CD4-positive, alpha-beta T cell (primary cell): ENCODE data around the gene CHMP1A. TPM values are rescaled to one million over a fixed set of nuclear protein-coding genes. Genes with fewer than 3 reads are reported as not detected.

ENCODE experiments used
- ATAC-seq: fragments of 200-7000 bp; cut with Tn5 transposase; one replicate; pipeline ENCODE4 v1.10.0; 2022; ENCODE audit warnings: mild to moderate bottlenecking; ENCODE audit not compliant: poor library complexity
- CTCF ChIA-PET: fragments of 350-600 bp; sonication (Branson Sonifier 250); formaldehyde crosslinking; loops from one replicate; lab custom pipeline; 2021; ENCODE audit warnings: antibody characterized with exemption, inconsistent platforms; lab: Charles Lee
- POLR2A ChIA-PET: fragments of 350-600 bp; sonication (Branson Sonifier 250); formaldehyde crosslinking; loops from one replicate; lab custom pipeline; 2021; ENCODE audit warnings: antibody characterized with exemption, inconsistent platforms; lab: Charles Lee
- DNase-seq, 14 experiments: peaks; one replicate each; pipeline ENCODE4 v3.0.0-alpha.2; 2013 to 2020; ENCODE audit warnings: mixed read lengths in 2 of 14
- H3K27ac ChIP-seq, 2 donors: one replicate each; pipeline versions ENCODE4 v1.5.1 to v1.7.0; 2013; ENCODE audit warnings: low read length in 2 of 2, low read depth in 1 of 2, mild to moderate bottlenecking in 1 of 2
- H3K27me3 ChIP-seq, 2 experiments: 1 replicate in 1 of 2; 2 replicates in 1 of 2; pipeline versions ENCODE4 v1.6.1 to v1.7.0; 2013; ENCODE audit warnings: low read length in 2 of 2, control low read depth in 1 of 2, mild to moderate bottlenecking in 1 of 2, moderate library complexity in 1 of 2; ENCODE audit not compliant: insufficient read depth in 2 of 2, control insufficient read depth in 1 of 2
- H3K36me3 ChIP-seq: one replicate; pipeline ENCODE4 v1.6.1; 2013; ENCODE audit warnings: low read length, control low read depth; ENCODE audit not compliant: insufficient read depth
- H3K4me1 ChIP-seq: one replicate; pipeline ENCODE4 v1.6.1; 2013; ENCODE audit warnings: low read length, control low read depth; ENCODE audit not compliant: insufficient read depth
- H3K4me3 ChIP-seq: one replicate; pipeline ENCODE4 v1.5.1; 2013; ENCODE audit warnings: mild to moderate bottlenecking, low read length, moderate library complexity
- H3K9me3 ChIP-seq, 2 experiments: 1 replicate in 1 of 2; 2 replicates in 1 of 2; pipeline versions ENCODE4 v1.6.1 to v1.7.0; 2013; ENCODE audit warnings: low read length in 2 of 2, mild to moderate bottlenecking in 2 of 2, control low read depth in 1 of 2, moderate library complexity in 1 of 2; ENCODE audit not compliant: control insufficient read depth in 1 of 2, insufficient read depth in 1 of 2
- H3K27ac Mint-ChIP-seq: one replicate; pipeline ENCODE4 v1.8.0; 2020; ENCODE audit warnings: mixed read lengths
- H3K27me3 Mint-ChIP-seq: one replicate; pipeline ENCODE4 v1.8.0; 2021; ENCODE audit warnings: mixed read lengths
- H3K36me3 Mint-ChIP-seq: one replicate; pipeline ENCODE4 v1.8.0; 2021; ENCODE audit warnings: low read depth, mixed read lengths
- H3K4me1 Mint-ChIP-seq: one replicate; pipeline ENCODE4 v1.8.0; 2021; ENCODE audit warnings: low read depth, mixed read lengths
- H3K4me3 Mint-ChIP-seq: one replicate; pipeline ENCODE4 v1.8.0; 2020; ENCODE audit warnings: mild to moderate bottlenecking, mixed read lengths
- H3K9me3 Mint-ChIP-seq: one replicate; pipeline ENCODE4 v1.8.0; 2020; ENCODE audit warnings: mixed read lengths
- CTCF ChIP-seq: fragments of 200-600 bp; IDR thresholded peaks from one replicate; pipeline ENCODE4 v1.8.0; 2022; ENCODE audit warnings: antibody characterized with exemption, mild to moderate bottlenecking
- intact Hi-C, 2 experiments: fragments of 100-400 bp; cut with DNase I in 1 of 2; cut with micrococcal nuclease in 1 of 2; formaldehyde crosslinking; loops; one replicate each; pipeline versions ENCODE4 v1.15.1 to v1.9.0; 2023 to 2025; cut with DNase I, micrococcal nuclease
- total RNA-seq, 174 experiments: library from RNA in 2 of 174; stranded (reverse) in 2 of 174; gene quantifications; one replicate each; pipeline ENCODE4 v1.2.3 and lab custom pipeline; 2021 to 2026

CHMP1A gene
- total RNA-seq, 2 experiments from 2014 or later = 54.7 to 55.9 TPM

- no peak overlapping the region for H3K27ac Mint-ChIP-seq
- ATAC-seq (no peak), DNase-seq (peak in 1 of 14 experiments; percentile 47)
- H3K9me3 ChIP-seq = no peaks in the 10 kb centered on the region
- TF ChIP-seq CTCF = no peak
- no peaks in the 10 kb centered on the region for H3K9me3 Mint-ChIP-seq
- peak overlapping the region; percentile 11 for H3K4me3 Mint-ChIP-seq
- ChIA-PET CTCF (no interaction called here), POLR2A (interaction anchor here (0.5 to 4.4 kb wide), 4 partner anchors 11 to 181 kb away, joined by 3 to 35 read pairs (median 4); partner anchors contain the start of genes CDK10 and TCF25)
- no peaks in the 10 kb centered on the region for H3K27me3 ChIP-seq
- no peaks in the 10 kb centered on the region for H3K27me3 Mint-ChIP-seq
- intact Hi-C loops = no loop called here
- peaks cover 19% of the 10 kb centered on the region for H3K4me1 Mint-ChIP-seq
- H3K27ac ChIP-seq = no peak overlapping the region
- H3K36me3 Mint-ChIP-seq = peaks cover 38% of the 10 kb centered on the region
- peaks cover 44% of the 10 kb centered on the region for H3K4me1 ChIP-seq
- peaks cover 20% of the 10 kb centered on the region for H3K36me3 ChIP-seq
- no peak overlapping the region for H3K4me3 ChIP-seq
Measured at GRCh38 chr16:89697616-89698331, 40.3 kb upstream of the CHMP1A start.

GRCh38 chr16:89697161-89697615 lies 39.7 kb upstream of the CHMP1A start:
- Histone ChIP-seq H3K27me3 (no peaks in the 10 kb centered on the region), H3K36me3 (peaks cover 24% of the 10 kb centered on the region), H3K4me3 (no peak overlapping the region), H3K27ac (no peak overlapping the region), H3K9me3 (no peaks in the 10 kb centered on the region), H3K4me1 (peaks cover 40% of the 10 kb centered on the region)
- TF ChIP-seq CTCF = no peak
- Mint-ChIP-seq H3K4me1 (peaks cover 14% of the 10 kb centered on the region), H3K4me3 (no peak overlapping the region), H3K27ac (no peak overlapping the region), H3K9me3 (no peaks in the 10 kb centered on the region), H3K27me3 (no peaks in the 10 kb centered on the region), H3K36me3 (peaks cover 38% of the 10 kb centered on the region)
- ChIA-PET POLR2A (interaction anchor here (0.5 to 1.9 kb wide), 5 partner anchors 11 to 180 kb away, joined by 3 to 7 read pairs (median 4); partner anchors contain the start of gene CDK10), CTCF (no interaction called here)
- DNase-seq (peak in 1 of 14 experiments; percentile 45), ATAC-seq (no peak)
- intact Hi-C loops = no loop called here

- H3K27ac ChIP-seq = no peak overlapping the region
- ChIA-PET POLR2A (interaction anchor here (0.6 to 1.9 kb wide), 3 partner anchors 10 to 176 kb away, joined by 3 to 7 read pairs (median 4); partner anchors contain the start of gene CDK10), CTCF (no interaction called here)
- peaks cover 27% of the 10 kb centered on the region for H3K36me3 ChIP-seq
- H3K4me3 ChIP-seq = no peak overlapping the region
- peaks cover 12% of the 10 kb centered on the region for H3K4me1 Mint-ChIP-seq
- H3K36me3 Mint-ChIP-seq = peaks cover 42% of the 10 kb centered on the region
- H3K9me3 Mint-ChIP-seq = no peaks in the 10 kb centered on the region
- H3K27me3 ChIP-seq = no peaks in the 10 kb centered on the region
- no peaks in the 10 kb centered on the region for H3K9me3 ChIP-seq
- H3K27me3 Mint-ChIP-seq = no peaks in the 10 kb centered on the region
- intact Hi-C loops = no loop called here
- H3K4me1 ChIP-seq = peaks cover 38% of the 10 kb centered on the region
- no peak overlapping the region for H3K4me3 Mint-ChIP-seq
- ATAC-seq (no peak), DNase-seq (peak in 5 of 14 experiments; percentile 19 to 66 (median 51))
- no peak overlapping the region for H3K27ac Mint-ChIP-seq
- no peak for TF ChIP-seq CTCF
Measured at GRCh38 chr16:89696670-89697128, 39.2 kb upstream of the CHMP1A start.
